AML-193 (cell line): ENCODE results near the gene LIPA.

ENCODE experiments used
- DNase-seq, 2 experiments: peaks; one replicate each; lab custom pipeline; 2025; lab: John Stamatoyannopoulos, UW

Gene LIPA

DNA sequence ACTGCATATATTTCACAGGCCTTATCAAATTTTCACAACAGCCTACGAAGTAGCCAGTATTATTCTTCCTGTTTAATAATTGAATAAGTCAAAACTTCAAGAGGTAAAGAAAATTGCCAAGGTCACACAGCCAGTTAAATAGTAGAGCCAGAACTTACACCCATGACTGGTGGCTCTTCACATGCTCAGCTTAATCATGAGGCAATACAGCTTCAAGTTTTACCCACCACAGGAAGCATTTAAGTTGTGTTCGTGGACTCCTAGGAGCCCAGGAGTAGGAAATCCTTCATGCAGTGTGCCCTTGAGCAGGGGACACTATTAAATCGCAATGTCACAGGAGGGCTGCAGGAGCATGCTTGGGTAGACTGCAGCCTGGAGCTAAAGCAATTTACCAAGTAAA is 11.1 kb downstream of the LIPA start:
- no peak for DNase-seq

DNA sequence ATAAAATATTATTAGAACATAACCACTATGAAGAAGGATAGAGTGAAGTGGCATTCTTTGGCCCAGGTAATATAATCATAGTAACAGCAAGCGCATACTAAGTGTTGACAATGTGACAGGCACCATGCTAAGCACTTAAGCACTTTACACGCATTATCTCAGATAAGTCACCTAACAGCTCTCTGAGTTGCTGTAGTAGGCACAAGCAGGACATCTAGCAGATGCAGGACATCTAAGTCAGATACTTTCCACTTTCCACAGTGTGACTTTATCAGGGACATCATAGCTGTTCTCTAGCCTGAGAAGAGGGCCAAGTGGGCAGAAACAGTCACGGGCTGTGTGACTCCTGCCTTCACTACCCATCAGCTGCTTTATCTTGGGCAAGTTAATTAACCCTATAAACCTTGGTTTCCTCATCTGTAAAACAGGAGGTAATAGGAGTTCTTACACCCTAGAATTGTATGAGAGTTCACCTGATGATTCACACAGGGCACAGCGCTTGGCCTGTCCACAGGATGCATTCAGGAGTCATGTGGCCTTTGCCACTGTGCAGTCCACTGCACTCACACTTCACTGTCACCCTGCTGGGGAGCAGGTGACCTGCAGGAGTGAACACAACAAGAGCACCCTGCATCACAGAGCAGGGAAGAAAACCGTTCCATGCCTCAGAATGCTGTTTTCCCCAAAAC is 12.5 kb downstream of the LIPA start:
- DNase-seq = no peak

DNA sequence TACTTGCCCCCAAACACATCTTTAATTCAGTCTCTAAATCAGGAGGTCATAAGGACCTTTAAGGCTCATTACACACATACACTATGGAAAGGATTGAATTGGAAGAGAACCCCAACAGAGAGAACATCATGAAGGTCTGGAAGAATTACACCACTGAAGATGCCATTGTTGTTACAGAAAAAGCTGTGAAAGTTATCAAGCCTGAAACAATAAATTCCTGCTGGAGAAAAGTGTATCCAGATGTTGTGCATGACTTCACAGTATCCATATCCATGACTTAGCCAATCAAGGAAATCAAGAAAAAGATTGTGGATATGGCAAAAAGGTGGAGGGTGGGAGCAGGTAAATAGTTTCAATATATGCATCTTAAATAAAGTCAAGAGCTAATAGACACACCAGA is 13.7 kb downstream of the LIPA start:
- no peak for DNase-seq

DNA sequence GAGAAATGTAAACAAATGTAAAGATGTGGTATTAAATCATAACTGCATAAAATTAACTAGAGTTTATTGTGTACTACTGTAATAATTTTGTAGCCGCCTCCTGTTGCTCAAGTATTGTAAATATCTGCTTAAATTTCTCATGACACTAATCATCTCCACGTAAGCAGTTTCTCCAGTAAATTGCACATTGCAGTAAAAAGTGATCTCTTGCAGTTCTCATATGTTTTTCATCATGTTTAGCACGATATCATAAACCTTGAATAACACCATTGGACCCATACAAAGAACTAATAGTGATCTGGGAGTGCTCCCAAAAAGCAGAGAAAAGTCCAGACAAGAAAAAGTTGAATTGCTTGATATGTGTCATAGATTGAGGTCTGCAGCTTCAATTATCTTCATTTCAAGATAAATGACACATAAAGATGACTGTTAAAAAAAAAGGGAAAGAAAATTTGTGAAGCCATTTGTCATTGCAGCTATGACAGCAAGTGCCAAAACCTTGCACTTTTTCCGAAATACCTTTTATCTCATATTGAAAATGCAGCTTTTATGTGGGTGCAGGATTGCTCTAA is 15.3 kb downstream of the LIPA start:
- no peak for DNase-seq

DNA sequence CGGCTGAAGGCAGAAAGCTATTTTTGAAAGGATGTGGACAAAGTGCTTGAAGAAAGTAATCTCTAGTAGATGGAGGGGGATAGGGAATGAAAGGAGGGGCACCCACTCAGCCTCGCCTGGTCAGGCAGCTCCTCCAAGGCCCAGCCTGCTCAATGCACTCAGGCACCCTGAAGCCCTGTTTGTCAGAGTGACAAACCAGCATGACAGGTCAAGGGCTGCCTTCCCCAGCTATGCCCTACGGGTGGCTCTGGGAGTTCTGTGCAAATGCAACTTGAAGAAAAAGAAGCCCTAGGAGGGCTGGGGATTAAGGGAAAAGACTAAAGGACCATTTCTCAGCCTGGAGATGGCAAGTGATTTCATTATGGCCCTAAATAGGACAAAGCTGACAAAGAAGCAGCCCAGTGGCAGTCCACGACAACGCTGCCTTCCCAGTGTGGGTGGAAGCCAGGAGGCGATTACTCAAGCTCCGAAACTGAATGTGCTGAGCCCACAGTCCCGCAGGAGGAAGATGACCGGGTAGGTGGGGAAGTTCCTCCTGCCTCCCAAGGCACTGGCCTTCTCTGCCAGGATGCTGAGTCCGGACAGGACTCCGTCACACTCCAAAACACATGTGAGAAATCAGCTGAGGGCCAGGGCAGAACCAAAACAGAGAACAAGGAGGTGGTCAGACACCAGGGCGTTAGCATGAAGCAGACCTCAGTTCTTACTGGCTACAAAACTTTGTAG is 16.3 kb downstream of the LIPA start:
- DNase-seq = no peak

DNA sequence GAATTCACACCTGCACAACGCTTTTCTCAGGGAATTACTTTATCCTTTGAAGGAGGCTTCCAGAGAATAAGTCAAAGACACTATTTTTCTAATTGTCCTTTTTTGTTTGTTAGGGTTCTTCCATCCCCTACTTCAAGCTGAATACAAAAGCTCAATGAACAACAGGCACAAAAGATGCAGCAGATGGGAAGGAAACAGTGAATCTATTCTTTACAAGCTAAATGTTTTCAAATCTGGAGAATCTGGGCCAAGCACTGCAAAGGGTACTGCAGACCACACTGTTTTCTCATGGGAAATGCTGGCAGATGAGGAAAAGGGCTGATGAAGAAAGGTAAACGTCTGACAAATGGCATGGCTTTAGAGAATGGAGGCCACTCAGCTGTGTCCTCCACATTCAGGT is 18.5 kb downstream of the LIPA start:
- no peak for DNase-seq

DNA sequence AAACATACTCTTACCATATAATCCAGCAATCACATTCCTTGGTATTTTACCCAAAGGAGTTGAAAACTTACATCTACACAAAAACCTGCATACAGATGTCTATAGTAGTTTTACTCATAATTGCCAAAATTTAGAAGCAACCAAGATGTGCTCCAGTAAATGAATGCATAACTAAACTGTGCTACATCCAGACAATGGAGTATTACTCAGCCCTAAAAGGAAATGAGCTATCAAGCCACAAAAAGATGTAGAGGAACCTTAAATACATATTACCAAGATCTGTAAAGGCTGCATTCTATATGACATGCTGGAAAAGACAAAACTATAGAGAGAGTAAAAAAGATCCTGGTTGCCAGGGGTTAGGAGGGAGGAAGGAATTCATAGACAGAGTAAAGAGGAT is 22.6 kb downstream of the LIPA start:
- no peak for DNase-seq

DNA sequence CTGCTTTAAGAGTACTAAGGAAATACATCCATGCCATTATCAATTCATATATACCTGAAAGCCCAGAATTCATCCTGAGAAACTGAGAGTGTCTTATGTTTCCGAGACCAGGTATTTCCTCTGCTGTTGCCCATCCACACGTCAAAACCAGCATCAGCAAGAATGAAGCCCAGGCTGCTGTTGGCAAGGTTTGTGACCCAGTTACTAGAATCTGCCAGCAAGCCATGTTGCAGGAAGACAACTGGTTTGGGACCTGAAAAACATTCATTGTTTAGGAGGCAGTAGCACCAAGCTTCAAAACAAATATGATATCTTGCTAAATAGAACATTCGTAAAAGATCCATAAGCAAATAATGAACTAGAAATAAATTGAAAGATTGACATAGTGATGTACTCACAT is 23.4 kb downstream of the LIPA start:
- DNase-seq = no peak

DNA sequence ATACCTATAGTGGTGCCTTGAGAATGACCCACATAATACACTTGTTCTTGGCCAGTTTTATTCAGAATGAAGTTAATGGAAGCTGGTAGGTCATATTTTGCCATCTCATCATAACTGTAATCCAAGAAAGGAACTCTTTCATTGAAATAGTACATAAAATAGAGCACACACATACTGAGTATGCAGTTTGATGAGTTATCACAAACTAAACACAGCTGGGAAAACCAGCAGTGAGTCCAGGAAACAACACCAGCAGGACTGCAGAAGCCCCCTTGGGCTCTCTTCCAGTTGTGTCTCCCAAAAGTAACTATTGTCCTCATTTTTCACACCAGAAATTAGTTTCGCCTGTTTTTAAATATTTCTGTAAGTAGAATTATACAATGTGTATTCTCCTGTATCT is 24.7 kb downstream of the LIPA start:
- no peak for DNase-seq

DNA sequence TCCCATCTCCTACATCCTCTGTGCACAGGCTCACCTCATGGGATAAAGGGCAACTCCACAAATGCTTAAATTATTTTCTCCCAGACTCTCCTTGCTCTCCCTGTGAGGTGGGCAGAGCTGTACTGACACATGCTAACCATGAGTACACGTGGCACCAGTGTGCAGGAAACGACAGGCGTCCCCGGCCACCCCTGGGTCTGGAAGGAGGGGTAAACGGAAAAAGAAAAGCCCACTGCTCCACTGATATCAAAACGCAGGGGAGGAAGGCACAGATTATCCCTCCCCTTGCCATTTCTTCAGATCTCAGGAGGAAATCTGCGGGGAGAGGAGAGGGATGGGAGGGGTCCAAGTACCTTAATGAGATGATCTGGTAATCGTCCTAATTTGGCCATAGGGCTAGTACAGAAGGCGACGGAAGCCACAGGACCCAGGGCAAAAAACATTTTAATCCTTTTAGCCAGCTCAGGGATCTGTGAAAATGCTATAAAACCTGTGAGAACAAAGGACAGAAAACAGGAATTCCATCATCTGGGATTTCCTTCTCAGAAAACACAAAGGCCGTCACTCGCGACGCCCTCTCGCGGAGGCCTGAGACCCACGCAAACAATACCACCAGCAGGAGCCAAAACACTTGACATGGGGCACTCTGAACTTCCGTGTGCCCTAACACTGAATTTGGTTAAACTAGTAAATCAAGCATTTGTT is 26.7 kb downstream of the LIPA start:
- no peak for DNase-seq

DNA sequence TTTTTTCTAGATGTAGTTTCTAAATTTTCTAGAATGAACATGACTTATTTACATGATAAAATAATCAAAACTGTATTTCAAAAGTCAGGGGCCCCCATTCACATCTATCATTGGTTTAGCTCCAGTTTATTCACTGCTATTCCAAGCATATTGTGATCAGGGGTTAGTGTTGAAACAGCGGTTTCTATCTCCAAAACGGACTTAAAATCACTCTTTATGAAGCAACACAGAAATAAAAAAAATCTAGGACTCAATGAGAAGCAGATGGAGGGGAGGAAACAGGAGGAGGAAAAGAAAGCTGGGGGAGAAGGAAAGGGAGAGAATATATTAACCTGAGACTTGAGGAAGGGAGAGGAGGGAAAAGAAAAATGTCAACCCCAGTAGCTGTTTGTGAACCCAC is 29.7 kb downstream of the LIPA start:
- no peak for DNase-seq

DNA sequence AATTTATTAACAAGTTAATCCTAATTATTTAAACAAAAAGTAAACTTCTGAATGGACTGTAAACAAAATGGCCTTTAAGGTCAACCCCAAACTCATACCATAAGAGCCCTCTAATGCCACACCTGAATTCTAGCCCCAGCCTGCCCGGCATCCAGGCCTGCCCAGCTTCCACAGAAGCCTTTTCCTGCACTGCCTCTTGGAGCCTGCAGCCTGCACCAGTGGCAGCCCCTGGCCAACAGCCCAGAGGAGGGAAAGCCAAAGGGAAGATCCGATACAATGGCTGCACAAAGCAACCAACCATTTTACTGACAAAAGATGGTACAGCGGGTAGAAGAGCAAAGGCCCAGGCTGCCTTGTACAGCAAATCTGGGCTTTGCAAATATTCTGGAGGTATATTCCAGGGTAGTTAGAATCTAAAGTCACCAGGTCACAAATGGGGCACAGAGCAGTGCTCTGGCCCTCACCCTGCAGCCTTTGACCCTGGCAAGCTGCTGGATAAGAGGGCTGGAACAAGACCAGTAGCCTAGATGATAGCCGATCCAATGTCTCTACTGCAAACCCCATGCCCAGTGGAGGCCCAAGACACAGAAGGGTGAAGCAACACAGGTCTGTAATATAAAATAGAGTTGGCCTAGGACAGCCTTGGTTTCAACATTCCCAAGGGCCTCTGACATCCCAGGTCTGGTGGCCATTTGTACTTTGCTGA is 31.9 kb downstream of the LIPA start:
- DNase-seq = no peak

DNA sequence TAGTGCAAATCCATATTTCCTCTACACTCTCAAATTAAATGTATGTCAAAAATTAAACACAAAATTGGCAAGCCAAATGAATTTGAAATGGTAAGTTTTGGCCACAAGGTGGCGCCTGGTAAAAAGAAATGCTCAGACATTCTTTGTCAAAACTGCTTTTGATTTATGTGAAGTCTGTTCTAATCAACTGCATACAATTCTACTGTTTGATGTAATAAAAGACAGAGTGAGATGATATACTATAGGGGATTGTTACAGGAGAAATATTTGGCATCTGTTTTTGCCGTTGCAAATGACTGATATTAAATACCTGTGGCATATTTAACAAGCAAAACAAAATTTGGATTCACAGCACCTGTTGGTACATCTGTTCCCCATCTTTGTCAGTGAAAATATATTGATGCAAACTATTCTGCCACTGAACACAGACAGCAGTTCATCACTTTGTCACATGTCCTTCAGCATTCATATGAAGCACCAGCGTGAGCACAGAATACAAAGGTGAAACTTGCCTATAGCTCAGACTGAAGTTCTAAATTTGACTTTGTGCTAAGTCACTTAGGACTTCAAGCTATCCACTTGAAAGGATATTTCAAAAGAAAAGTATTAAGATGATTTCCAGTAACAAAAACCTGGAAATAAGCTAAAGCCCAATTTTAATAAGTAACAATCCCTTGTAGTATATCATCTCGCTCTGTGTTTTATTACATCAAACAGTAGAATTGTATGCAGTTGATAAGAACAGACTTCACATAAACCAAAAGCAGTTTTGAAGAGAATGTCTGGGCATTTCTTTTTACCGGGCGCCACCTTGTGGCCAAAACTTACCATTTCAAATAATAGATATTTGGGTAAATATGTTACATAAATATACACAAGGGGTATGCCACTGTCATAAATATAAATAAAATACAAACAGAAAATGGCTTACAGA is 34.3 kb downstream of the LIPA start:
- DNase-seq = peak; percentile 51 to 62

DNA sequence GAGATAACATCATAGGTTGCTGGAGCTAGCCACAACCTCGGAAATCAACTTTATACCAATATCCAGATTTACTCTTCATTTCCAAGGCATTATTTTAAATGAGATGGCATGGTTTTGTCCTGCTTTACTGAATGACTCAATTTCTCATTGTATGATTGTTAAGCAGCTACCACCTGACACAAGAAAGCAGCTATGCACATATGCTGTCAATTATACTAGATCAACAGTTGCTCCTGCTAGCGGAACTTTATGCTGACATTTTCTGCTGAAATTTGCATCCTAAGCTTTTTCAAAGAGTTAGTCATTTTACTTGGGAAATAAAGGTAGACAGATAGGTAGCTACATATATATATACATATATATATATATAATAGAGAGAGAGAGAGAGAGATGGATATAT is 35.5 kb downstream of the LIPA start:
- DNase-seq = no peak

DNA sequence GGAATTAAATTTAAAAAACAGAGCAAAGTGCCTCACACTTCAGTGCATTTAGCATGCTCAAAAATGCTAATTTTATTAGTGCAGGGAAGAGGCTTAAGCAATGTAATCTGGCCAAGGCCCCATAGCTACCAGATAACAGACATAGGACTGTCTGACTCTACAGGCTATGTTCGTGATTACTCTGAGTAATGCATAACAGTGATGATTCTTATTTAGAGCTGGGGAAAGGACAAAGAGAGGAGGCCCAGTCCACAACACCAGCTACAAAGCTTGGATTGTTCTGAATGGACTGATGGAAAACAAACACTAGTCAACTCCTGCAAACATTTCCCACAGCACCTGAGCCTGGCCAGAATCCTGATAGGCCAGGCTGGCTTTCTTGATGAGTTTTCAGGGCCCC is 36.1 kb downstream of the LIPA start:
- DNase-seq = no peak

DNA sequence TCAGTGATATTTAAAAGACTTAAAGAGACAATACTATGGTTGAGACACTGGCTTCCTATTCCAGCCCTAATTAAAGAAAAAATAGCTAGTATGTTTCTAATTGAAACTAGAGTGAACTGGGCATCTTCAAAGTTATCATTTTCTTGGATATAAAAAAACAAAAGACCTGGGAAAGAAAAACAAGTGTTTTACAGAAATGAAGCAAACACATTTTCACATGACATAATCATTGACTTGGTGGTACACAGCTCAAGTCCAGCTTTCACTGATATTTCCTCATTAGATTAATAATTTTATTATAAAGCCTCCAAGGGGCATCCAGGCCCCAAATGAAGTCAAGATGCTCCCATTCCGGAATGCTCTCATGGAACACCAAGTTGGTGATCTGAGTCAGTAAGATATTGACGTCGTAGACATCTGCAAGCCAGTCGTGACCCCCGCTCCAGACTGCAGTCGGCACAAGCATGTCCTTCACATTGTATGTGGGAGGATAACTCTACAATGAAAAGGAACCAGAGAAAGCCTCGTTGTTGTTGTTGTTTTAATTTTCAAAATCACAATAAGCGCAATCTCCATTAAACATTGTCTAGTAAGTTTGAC is 36.9 kb downstream of the LIPA start:
- DNase-seq = no peak

DNA sequence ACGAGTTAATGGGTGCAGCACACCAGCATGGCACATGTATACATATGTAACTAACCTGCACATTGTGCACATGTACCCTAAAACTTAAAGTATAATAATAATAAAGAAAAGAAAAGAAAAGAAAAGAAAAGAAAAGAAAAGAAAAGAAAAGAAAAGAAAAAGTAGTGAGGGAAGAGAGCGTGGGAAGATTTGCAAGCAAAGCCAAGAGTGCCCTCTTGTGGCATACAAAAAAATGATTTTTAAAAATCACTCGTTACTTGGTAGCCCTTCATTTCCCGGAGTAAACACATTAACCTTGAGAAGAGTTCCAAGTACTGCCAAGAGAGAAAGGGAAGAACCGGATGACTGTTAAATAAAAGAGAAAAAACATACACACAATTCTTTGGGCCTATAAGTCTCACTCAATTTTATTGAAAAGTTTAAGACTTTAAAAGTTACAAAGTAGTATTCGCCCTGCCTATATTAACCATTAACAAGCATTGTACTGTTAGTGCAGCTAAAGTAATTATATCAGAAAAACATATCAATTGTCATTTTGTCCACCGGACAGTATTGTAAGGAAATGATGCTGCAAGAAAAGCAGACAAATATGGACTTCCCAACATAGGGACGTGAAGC is 38.3 kb downstream of the LIPA start:
- DNase-seq = peak; percentile 29 to 57

DNA sequence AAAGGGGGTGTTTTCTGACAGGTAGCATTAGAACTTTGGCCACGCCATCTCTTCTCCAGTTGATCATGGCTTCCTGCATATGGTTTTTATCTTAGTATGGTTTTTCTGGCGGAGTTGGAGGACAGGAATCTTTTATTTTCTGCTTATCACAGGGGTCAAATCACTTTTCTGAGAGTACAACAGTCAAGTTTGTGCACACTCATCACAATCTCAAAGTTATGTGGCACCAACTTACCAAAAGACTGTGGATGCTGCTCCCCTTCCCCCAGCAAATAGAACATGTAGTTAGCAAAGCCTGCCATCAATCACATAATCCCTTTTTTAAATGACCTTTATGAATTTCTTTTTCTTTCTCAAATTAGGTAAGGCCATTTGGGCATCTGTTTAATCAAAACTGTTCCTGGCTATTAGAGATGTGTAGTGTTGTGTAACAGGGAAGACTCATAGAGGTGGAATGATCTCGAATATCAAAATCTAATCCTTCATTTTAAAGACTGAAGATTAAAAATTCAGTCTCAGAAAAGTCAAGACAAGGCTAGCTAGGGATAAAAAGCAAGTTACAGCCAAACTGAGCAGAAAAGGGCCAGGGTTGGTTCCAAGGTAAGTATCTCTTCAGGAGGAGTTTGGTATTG is 40.7 kb downstream of the LIPA start:
- no peak for DNase-seq

DNA sequence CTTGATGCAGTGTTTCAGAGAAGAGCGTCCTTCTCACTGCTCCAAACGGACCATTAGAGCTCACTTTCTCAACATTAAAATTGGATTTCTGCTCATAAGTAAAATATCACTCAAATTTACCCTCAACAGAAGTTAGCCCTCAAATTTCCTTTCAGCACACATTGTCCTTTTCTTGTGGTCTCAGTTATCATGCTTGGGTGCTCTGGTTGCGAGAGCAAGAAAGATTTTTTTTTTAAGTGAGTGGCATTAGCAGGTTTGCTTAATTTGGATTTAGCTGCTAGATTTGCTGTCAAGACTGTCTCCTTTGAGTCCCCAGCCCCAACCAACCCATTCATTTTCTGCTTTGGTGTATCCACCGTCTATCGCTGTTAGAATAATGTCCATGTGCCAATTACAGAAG is 41.9 kb downstream of the LIPA start:
- no peak for DNase-seq
